Activated CD4-positive, alpha-beta memory T cell treated with anti-CD3 and anti-CD28 coated beads for 36 hours (primary cell): Measurements from ENCODE around the gene NUB1. TPM values are rescaled to one million over a fixed set of nuclear protein-coding genes. Genes with fewer than 3 reads are reported as not detected.

Experiments
- CTCF ChIA-PET: fragments of 350-600 bp; sonication (Branson Sonifier 250); formaldehyde crosslinking; loops from one replicate; lab custom pipeline; 2021; ENCODE audit warnings: antibody characterized with exemption, inconsistent platforms; lab: Charles Lee
- POLR2A ChIA-PET: fragments of 350-600 bp; sonication (Branson Sonifier 250); formaldehyde crosslinking; loops from one replicate; lab custom pipeline; 2021; ENCODE audit warnings: antibody characterized with exemption; lab: Charles Lee
- DNase-seq: peaks from one replicate; pipeline ENCODE4 v3.0.0-alpha.2; 2020
- H3K27ac Mint-ChIP-seq: one replicate; pipeline ENCODE4 v1.8.0; 2021; ENCODE audit warnings: mixed read lengths
- H3K27me3 Mint-ChIP-seq: one replicate; pipeline ENCODE4 v1.8.0; 2021; ENCODE audit warnings: mixed read lengths
- H3K36me3 Mint-ChIP-seq: one replicate; pipeline ENCODE4 v1.8.0; 2021; ENCODE audit warnings: mixed read lengths
- H3K4me1 Mint-ChIP-seq: one replicate; pipeline ENCODE4 v1.8.0; 2021; ENCODE audit warnings: low read depth, mixed read lengths
- H3K4me3 Mint-ChIP-seq: one replicate; pipeline ENCODE4 v1.8.0; 2021; ENCODE audit warnings: mild to moderate bottlenecking, mixed read lengths
- H3K9me3 Mint-ChIP-seq: one replicate; pipeline ENCODE4 v1.8.0; 2021; ENCODE audit warnings: mixed read lengths
- intact Hi-C: fragments of 100-400 bp; cut with micrococcal nuclease; formaldehyde crosslinking; loops from one replicate; pipeline ENCODE4 v1.15.1; 2023
- total RNA-seq, 2 experiments: library from RNA; stranded (reverse); gene quantifications; one replicate each; pipeline ENCODE4 v1.2.3, GENCODE V29; 2021

NUB1 gene
- total RNA-seq, 2 experiments from 2014 or later: 48.0 to 48.6 TPM

DNA sequence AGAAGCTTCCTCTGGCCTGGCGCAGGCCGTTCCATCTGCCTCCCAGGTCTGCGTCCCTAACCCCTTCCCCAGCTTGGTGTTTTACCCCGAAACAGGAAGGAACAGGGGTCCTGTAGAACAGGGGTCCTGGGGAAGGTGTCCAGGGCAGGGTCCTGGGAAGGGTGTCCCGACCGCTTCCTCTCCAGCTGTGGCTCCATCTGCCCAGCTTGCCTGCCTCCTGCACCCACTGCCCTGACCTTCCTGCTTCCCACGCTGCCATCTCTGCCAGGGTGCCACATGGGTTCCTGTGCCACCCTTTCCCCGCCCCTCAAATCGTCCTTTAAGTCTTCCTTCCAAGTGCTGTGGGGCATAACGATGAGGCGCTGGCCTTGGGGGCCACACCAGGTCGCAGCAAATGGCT, 35.8 kb downstream of the NUB1 start:
- Mint-ChIP-seq H3K27me3 (peaks cover 4% of the 10 kb centered on the region), H3K36me3 (peaks cover 3% of the 10 kb centered on the region), H3K4me1 (peaks cover 4% of the 10 kb centered on the region), H3K9me3 (no peaks in the 10 kb centered on the region), H3K4me3 (no peak overlapping the region), H3K27ac (no peak overlapping the region)
- no peak for DNase-seq
- ChIA-PET POLR2A (no interaction called here), CTCF (interaction anchor here (1.6 kb wide), 1 partner anchor 71 kb away, joined by 9 read pairs; no protein-coding TSS in a partner anchor)
- intact Hi-C loops: no loop called here

DNA sequence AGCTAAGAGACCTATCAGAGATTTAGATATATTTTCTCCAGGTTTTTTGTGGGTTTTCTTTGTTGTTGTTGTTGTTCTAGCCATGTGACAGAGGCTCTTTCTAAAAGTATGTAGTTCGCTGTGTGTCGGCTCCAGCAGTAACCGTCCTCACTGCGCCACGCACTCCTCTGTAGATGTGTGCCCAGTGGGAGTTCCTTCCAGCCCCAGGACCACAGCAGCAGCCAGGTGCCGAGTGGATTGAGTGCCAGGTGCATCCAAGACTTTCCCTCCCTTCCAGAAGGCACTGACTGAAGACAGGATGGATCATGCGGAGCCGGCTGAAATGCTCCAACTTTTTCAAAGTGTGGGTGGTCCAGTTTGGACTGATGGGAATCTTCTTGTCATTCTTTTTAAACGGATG, 36.4 kb downstream of the NUB1 start:
- ChIA-PET POLR2A (interaction anchor here (0.6 kb wide), 1 partner anchor 315 kb away, joined by 5 read pairs; no protein-coding TSS in a partner anchor), CTCF (interaction anchor here (1.0 to 1.6 kb wide), 2 partner anchors 9 to 71 kb away, joined by 3 to 9 read pairs; no protein-coding TSS in a partner anchor)
- Mint-ChIP-seq H3K9me3 (no peaks in the 10 kb centered on the region), H3K27ac (no peak overlapping the region), H3K36me3 (peaks cover 3% of the 10 kb centered on the region), H3K4me3 (no peak overlapping the region), H3K4me1 (peaks cover 6% of the 10 kb centered on the region), H3K27me3 (peaks cover 6% of the 10 kb centered on the region)
- intact Hi-C loops: no loop called here
- no peak for DNase-seq

DNA sequence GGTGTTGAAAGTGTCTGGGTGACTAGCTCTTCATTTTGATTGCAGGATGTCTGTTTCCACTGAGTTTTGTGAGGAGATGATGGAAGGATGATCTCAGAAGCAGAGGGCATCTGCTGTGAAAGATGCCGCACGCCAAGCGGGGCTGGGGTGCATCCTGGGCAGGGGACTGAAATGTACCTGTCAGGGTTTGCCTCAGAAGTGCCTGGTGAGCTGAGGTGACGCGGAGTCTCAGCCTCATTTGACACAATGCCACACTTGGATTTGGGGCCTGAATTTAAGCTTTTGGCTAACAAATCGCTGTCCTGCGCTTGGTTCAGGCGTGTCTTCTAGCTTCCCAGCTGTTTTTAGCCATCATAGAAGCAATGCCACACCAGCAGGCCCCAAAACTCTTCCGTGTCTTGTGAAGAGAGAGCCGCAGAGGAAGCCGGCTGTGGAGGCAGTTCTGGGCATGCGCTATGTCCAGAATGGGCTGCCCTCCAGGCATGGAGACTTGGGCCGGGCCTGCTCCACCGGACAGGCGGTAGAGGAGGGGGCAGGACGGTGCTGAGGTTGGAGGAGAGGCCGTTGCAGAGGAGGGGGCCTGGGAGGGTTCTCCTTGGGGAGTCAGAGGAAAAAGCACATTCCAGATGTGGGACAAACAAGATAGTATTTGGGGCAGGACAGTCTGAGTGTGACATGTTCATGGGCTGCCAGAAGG, 37.0 kb downstream of the NUB1 start:
- Mint-ChIP-seq H3K36me3 (peaks cover 3% of the 10 kb centered on the region), H3K4me3 (no peak overlapping the region), H3K9me3 (no peaks in the 10 kb centered on the region), H3K4me1 (peaks cover 6% of the 10 kb centered on the region), H3K27ac (no peak overlapping the region), H3K27me3 (peaks cover 9% of the 10 kb centered on the region)
- CTCF ChIA-PET: interaction anchor here (1.0 to 1.6 kb wide), 2 partner anchors 10 to 70 kb away, joined by 3 to 9 read pairs; no protein-coding TSS in a partner anchor
- intact Hi-C loops: no loop called here
- no peak for DNase-seq
- POLR2A ChIA-PET: interaction anchor here (0.6 kb wide), 1 partner anchor 315 kb away, joined by 5 read pairs; no protein-coding TSS in a partner anchor

DNA sequence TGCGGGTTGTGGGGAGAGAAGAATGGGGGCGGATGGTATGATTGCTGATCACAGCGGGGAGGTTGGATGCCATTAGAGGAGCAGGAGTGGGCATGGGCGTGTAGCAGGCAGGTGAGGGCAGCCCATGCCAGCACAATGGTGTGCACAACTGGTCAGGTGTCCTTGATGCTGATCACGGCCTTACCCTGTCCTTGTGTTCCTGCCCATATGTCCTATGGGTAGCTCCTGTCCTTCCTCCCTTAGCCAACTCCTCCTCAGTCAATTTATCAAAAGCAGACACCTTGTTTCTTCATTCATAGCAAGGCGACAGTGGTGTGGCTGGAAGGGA, 37.5 kb downstream of the NUB1 start:
- Mint-ChIP-seq H3K4me3 (no peak overlapping the region), H3K27me3 (peaks cover 9% of the 10 kb centered on the region), H3K4me1 (peaks cover 6% of the 10 kb centered on the region), H3K27ac (no peak overlapping the region), H3K36me3 (peaks cover 3% of the 10 kb centered on the region), H3K9me3 (no peaks in the 10 kb centered on the region)
- POLR2A ChIA-PET: no interaction called here
- CTCF ChIA-PET: no interaction called here
- DNase-seq: no peak
- intact Hi-C loops: no loop called here

DNA sequence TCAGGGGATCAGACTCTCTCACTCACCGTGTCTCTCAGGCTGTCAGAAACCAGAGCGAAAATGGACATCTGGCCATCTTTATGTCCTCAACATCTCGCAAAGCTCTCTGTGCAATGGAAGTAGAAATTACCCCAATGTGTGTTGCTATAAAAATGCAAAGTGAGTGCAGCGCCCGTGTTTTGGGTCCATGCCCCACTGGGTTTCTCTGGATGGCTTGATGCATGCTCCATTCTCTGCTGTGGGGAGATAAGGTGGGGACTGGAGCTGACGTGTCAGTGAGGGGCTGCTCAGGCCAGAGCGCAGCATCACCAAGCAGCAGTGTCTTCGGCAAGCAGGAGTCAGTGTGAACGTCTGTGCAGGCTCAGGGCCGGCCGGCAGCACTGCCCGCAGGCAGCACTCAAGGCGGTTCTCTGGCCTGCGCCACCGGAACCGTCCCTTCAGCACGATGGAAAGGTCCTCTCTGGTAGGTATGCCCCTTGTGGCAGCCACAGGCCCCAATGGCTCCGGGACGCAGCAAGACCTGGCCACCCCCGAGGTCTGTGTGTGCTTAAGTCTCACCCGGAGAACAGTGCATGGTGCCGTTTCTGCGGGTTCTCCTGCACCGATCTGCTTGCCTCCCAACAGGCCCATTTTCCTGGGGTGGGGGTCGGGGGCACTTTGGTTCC, 38.1 kb downstream of the NUB1 start:
- H3K36me3 Mint-ChIP-seq: no peaks in the 10 kb centered on the region
- no peak for DNase-seq
- H3K9me3 Mint-ChIP-seq: no peaks in the 10 kb centered on the region
- no peak overlapping the region for H3K27ac Mint-ChIP-seq
- intact Hi-C loops: no loop called here
- H3K4me3 Mint-ChIP-seq: no peak overlapping the region
- POLR2A ChIA-PET: no interaction called here
- peaks cover 6% of the 10 kb centered on the region for H3K4me1 Mint-ChIP-seq
- CTCF ChIA-PET: interaction anchor here (1.7 kb wide), 1 partner anchor 11 kb away, joined by 5 read pairs; no protein-coding TSS in a partner anchor
- peaks cover 9% of the 10 kb centered on the region for H3K27me3 Mint-ChIP-seq

DNA sequence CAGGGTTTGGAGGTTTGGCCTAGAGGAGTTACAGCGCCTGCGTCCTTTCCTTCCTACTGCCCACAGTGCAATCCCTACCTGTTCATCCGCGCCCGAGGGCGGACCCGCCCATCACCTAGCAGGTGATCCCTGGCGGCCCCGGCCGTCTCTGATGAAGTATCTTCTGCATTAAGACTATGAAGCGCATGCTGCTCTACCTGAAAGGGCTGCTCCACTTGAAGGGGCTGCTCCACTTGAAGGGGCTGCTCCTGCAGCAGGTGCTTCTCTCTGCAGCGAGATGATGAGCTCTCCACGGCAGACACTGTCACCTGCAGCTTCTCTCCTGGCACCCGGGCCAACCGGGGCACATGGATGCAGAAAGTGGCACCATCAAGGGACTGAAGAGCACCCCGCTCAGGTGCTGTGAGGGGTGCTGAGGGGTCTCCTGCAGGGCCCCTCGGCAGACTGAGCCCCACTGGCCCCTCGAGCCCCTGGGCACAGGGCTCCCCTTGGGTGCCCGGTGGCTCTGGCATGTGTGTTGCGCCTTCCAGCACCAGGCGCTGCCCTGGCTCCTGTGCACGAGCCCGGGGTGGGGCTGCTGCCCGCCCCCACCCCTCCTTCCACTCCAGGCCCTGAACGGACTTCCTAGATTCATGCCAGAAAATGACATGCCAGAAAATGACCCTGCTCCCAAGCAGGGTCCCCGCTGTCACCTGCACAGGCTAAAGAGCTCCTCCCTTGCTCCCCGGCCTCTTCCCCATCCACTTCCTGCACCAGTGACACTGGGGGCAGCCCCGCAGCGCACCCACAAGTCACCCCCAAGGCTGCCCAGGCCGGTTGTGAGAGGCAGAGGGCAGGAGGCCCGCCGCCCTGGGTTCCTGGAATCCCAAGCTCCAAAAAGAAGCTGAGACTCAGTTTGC, 38.8 kb downstream of the NUB1 start:
- intact Hi-C loops: no loop called here
- CTCF ChIA-PET: interaction anchor here (0.6 to 1.7 kb wide), 2 partner anchors 12 to 380 kb away, joined by 3 to 5 read pairs; no protein-coding TSS in a partner anchor
- POLR2A ChIA-PET: no interaction called here
- Mint-ChIP-seq H3K9me3 (no peaks in the 10 kb centered on the region), H3K4me3 (no peak overlapping the region), H3K36me3 (no peaks in the 10 kb centered on the region), H3K4me1 (peaks cover 6% of the 10 kb centered on the region), H3K27ac (no peak overlapping the region), H3K27me3 (peaks cover 9% of the 10 kb centered on the region)
- no peak for DNase-seq

DNA sequence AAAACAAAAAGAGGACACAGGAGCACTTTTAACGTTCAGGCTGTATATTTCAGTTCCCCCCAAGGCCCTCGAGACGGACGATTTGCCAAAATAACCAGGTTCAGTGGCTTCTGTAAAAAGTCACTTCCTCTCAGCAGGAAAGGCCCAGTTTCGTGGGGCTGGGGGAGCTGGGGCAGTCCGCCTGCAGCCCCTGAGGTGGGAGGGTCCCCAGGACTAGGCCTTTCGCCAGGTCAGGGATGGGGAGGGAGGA, 39.4 kb downstream of the NUB1 start:
- Mint-ChIP-seq H3K4me1 (peaks cover 6% of the 10 kb centered on the region), H3K9me3 (no peaks in the 10 kb centered on the region), H3K27ac (no peak overlapping the region), H3K27me3 (peaks cover 9% of the 10 kb centered on the region), H3K4me3 (no peak overlapping the region), H3K36me3 (no peaks in the 10 kb centered on the region)
- DNase-seq: no peak
- ChIA-PET POLR2A (no interaction called here), CTCF (interaction anchor here (0.6 to 1.7 kb wide), 2 partner anchors 12 to 379 kb away, joined by 3 to 5 read pairs; no protein-coding TSS in a partner anchor)
- intact Hi-C loops: no loop called here

DNA sequence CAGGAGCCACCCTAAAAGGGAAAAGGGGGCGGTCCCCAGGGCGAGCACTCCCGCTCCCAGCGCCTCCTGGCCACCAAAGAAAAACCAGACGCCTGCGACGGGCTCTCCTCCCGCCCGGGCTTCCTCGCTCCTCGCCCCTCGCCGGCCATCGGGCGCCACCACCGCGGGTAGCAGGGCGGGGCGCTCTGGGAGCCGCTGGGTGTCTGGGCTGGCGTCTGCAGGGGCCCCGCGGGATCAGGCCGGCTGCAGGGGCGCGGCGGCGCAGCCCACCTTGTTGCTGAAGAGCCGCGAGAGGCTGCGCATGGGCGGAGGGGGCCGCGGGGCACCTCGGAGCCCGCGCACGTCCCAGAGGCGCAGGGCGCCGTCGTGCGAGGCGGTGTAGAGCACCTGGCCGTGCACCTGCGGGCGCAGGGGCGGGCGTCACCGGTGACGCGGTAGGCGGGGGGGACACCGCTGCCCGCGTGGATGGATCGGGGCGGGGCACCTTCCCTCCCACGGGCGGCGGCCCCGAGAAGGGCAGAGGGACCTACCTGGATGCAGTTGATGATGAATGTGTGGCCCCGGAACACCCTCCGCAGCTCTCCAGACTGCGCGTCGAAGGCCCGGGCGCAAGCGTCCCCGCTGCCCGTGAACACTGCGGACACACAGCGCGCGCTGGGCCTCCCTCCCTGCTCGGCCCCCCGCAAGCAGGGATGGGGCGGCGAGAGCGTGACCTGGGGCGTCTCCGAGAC, 39.9 kb downstream of the NUB1 start:
- POLR2A ChIA-PET: no interaction called here
- H3K4me3 Mint-ChIP-seq: peak overlapping the region; percentile 8

DNA sequence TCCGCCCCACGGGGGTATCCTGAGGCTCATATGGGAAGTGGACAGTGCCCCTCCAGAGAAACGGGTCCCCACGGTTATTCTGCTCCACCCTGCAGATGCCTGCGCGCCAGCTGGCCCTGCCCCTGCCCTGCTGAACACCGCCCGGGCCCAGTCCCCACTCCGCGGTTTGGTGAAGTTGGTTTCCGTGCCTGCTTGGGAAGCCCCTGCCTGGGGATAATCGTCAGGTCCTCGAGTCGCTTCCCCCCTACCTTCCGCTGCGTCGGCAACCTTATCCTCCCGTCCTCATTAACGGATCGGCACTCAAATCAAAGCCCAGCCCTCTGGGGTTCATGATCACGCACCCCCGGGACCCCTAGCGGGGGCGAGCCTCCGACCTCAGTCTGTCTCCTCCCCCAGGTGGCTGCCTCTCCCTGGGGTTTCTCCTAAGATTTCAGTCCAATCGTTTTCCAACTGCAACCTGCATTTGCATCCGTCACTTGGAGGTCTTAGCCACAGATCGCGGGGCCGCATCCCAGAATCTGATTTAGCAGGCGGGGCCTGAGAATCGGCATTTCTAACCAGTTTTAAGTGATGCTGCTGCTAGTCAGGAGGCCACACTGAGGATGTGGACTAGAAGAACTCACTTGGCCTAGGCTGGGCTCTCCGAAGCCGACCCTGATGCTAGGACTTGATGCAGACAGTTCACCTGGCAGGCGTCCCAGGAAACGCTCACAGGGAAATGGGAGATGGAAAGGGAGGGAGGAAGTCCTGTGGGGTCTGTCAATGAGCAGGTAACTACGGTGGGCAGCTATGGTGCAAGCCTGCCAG, 40.7 kb downstream of the NUB1 start:
- POLR2A ChIA-PET: no interaction called here
- no peaks in the 10 kb centered on the region for H3K9me3 Mint-ChIP-seq
- CTCF ChIA-PET: interaction anchor here (1.0 to 3.1 kb wide), 2 partner anchors 66 to 67 kb away, joined by 3 to 14 read pairs; no protein-coding TSS in a partner anchor
- H3K4me3 Mint-ChIP-seq: peak overlapping the region; percentile 45
- intact Hi-C loops: no loop called here
- no peak overlapping the region for H3K27ac Mint-ChIP-seq
- H3K36me3 Mint-ChIP-seq: no peaks in the 10 kb centered on the region
- peak; percentile 41 for DNase-seq
- peaks cover 6% of the 10 kb centered on the region for H3K4me1 Mint-ChIP-seq
- peaks cover 9% of the 10 kb centered on the region for H3K27me3 Mint-ChIP-seq

More for the DNA sequence above, 39.9 kb downstream of the NUB1 start:
- Mint-ChIP-seq H3K27ac (no peak overlapping the region), H3K9me3 (no peaks in the 10 kb centered on the region), H3K4me1 (peaks cover 6% of the 10 kb centered on the region), H3K27me3 (peaks cover 9% of the 10 kb centered on the region), H3K36me3 (no peaks in the 10 kb centered on the region)
- peak; percentile 35 for DNase-seq
- CTCF ChIA-PET: no interaction called here
- intact Hi-C loops: no loop called here

DNA sequence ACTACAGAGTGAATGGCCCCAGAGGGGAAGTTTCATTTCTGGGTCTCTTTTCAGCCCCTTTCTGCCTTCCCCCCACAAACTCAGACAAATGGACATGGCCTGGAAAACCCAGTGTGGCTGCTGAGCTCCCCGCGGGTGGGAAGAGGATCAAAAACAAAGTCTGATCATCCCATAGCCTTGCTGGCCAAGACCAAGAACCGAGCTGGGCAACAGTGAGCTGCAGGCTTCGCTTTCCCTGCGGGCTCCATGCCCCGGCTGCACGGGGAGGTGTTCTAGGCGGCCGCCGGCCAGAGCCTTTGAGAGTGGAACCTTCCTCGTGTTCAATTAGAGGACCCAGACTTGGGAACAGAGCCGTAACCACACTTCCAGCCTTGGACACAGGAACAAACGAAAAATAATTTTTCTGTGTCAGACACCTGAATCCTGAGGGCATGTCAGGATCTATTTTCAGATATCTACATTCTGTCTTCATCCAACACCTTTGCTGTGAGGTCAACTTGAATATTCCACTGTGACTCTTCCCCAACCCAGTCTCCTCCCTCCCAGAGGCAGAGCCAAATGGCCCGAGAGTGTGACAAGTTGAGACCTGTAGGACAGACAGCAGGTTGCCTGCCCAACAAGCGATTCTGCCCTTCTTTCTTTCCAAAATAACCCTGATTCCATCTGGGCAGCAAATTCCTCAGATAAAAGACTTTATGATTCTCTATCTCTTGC, 42.2 kb downstream of the NUB1 start:
- H3K27me3 Mint-ChIP-seq: peaks cover 9% of the 10 kb centered on the region
- intact Hi-C loops: no loop called here
- CTCF ChIA-PET: interaction anchor here (3.1 kb wide), 1 partner anchor 65 kb away, joined by 14 read pairs; no protein-coding TSS in a partner anchor
- no peak overlapping the region for H3K27ac Mint-ChIP-seq
- H3K36me3 Mint-ChIP-seq: no peaks in the 10 kb centered on the region
- H3K4me3 Mint-ChIP-seq: no peak overlapping the region
- H3K9me3 Mint-ChIP-seq: no peaks in the 10 kb centered on the region
- POLR2A ChIA-PET: interaction anchor here (1.1 kb wide), 1 partner anchor 11 kb away, joined by 3 read pairs; no protein-coding TSS in a partner anchor
- H3K4me1 Mint-ChIP-seq: peaks cover 6% of the 10 kb centered on the region
- no peak for DNase-seq
